HG03442 (cell line): ENCODE measurements around the gene SRP68.
"Not testable (repeated sequence)": the region's sequence is repeated elsewhere in the genome, so short reads cannot be mapped to it uniquely, and the experiment has no call there.

Source experiments
- ATAC-seq: cut with Tn5 transposase; IDR thresholded peaks from one replicate; pipeline ENCODE4 v1.9.1; 2021; ENCODE audit warnings: mild to moderate bottlenecking, moderate library complexity; ENCODE audit not compliant: unreplicated experiment

SRP68 gene

DNA sequence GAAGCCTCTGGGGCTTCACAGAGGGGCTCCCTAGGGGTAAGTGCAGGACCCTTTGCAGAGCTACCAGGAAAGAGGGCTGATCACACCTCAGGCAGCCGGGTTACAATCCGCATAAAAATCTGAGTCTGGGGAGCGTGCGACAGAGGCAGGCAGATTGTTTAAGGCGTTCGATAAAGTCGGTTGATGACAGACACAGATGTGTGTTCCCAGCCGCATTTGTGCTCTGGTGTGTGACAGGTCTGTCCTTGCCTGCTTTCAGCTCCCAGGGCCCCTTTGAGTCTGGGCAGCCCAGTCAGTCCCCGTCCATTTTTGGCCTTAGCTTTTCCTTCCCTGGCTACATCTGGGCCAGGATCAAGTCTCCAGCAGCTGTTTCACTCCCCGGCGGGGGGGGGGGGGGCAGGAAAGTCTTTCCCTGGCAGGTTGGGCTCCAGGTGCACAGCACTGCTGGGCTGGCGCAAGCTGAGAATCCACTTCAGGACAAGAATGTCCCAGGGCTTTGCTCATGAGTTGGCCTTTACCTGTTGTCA lies 5.3 kb upstream of the SRP68 start:
- ATAC-seq: no peak

- ATAC-seq: no peak
Measured at GRCh38 chr17:76076765-76077583, 4.7 kb upstream of the SRP68 start.

GRCh38 chr17:76076146-76076764 lies 3.9 kb upstream of the SRP68 start:
- ATAC-seq: no peak

- ATAC-seq: no peak
Measured at GRCh38 chr17:76075364-76076145, 3.2 kb upstream of the SRP68 start.

GRCh38 chr17:76074390-76075363 lies 2.4 kb upstream of the SRP68 start, which contains the start of gene GALR2:
GALR2 (plus strand) TSS chr17:76074781; CDS start chr17:76074884, 103 bp downstream.
- ATAC-seq: no peak

DNA sequence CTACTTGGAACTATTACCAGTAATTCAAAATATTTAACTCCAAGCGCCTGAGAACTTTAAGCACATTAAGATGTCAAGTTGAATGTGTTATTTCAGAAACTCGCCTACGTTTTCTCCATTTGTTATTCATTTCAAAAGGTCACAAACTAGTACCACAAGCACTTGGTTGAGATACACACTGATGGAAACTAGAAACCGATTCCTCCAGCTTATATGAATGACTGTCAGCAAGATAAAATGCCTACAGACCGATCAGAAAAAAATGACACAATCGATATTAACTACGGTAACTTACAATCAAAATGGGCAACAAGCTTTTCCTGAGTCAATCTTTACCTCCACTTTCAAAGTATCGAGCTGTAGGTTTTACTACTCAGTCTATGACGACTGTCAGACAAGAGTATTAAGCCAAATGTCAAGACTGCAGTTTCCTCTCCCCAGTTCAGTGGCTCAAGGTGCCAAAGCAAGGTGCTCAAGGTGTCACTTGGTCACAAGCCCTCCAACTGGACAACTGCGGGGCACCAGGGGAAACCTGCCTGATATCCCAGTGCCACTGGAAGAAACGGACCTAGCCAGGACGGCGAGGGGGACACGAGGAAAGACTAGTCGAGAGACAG lies 678 bp downstream of the SRP68 start:
- ATAC-seq: no peak

DNA sequence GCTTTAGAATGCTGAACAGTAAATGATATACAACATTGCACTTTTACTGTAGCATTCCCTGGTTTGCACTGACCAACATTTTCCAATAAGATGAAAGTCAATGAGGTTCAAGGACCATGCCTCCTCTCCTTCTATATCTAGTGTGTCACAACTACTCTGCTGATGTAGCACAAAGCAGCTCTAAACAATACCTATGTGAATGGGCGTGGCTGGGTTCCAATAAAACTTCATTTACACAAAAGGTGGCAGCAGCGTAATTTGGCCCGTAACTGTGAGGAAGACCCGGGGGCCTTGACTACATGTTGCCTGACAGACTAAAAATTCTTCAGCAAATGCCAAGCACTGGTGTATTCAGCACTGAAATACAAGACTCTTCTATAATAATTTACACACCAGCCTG lies 6.5 kb downstream of the SRP68 start:
- no peak for ATAC-seq

GRCh38 chr17:76063875-76064546 lies 8.3 kb downstream of the SRP68 start:
- ATAC-seq: no peak

DNA sequence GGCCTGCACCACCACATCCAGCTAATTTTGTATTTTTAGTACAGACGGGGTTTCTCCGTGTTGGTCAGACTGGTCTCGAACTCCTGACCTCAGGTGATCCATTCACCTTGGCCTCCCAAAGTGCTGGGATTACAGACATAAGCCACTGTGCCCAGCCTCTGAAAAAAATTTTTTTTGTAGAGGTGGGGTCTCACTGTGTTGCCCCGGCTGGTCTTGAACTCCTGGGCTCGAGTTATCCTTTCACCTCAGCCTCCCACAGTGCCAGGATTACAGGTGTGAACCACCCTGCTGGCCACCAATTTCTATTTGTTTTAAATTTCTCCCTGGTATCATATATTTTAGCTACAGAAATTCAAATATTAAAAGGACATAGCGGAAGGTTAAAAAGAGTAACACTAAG lies 14.1 kb downstream of the SRP68 start:
- not testable (repeated sequence) for ATAC-seq

- ATAC-seq: no peak
Measured at GRCh38 chr17:76056882-76057281, 15.4 kb downstream of the SRP68 start.

- no peak for ATAC-seq
Measured at GRCh38 chr17:76054112-76054476, 18.2 kb downstream of the SRP68 start.

- no peak for ATAC-seq
Measured at GRCh38 chr17:76053246-76054111, 18.8 kb downstream of the SRP68 start.

- no peak for ATAC-seq
Measured at GRCh38 chr17:76051561-76051960, 20.8 kb downstream of the SRP68 start.

- no peak for ATAC-seq
Measured at GRCh38 chr17:76050538-76051467, 21.5 kb downstream of the SRP68 start.

- no peak for ATAC-seq
Measured at GRCh38 chr17:76049836-76050537, 22.3 kb downstream of the SRP68 start.

DNA sequence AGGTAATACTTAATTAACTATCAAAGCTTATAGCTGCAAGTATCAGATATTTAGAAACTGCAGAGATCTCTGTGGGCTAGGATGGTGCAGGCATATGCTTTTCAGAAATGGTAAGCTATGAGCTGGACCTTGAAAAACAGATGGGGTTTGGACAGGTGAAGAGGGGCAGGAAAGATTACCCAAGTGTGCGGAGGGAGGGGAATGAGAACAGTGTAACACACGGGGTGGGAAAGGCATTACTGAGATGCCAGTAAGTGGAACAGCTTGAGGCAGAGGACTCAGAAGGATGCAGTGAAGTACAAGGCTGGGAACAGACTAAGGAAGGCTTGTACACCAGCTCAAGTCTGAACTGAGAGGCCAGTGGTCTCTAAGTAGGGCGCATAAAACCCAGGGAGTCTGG lies 23.1 kb downstream of the SRP68 start:
- ATAC-seq: no peak

DNA sequence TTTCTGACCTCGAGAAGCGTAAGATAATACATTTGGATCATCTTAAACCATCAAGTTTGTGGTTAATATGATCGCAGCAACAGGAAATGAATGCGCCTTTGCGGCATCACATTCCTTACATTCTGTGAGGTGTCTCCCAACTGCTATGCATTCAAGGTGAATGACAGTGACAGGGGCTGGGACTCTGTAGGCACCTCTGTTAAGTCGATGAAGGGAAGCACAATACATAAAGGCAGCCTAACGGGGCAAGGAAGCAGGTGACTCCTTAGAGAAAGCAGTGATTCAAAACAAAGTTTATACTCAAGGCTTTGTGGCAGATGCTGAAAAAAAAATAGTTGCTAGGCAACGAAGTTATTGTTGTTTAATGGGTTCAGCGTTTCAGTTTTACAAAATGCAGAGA lies 23.6 kb downstream of the SRP68 start:
- ATAC-seq: no peak
